GM23338 (cell line): ENCODE measurements around the gene LRP11. TPM values are rescaled to one million over a fixed set of nuclear protein-coding genes. Genes with fewer than 3 reads are reported as not detected.
"Not testable (repeated sequence)": the region's sequence is repeated elsewhere in the genome, so short reads cannot be mapped to it uniquely, and the experiment has no call there.

Experiments used
- ATAC-seq: fragments of 200-7000 bp; cut with Tn5 transposase; 3 replicates; pipeline ENCODE4 v1.9.1; 2020
- DNase-seq: peaks from one replicate; pipeline ENCODE4 v3.0.0-alpha.2; 2015; ENCODE audit warnings: low spot score
- H2AFZ ChIP-seq: fragments of 200-600 bp; sonication (generic); 2 replicates; pipeline ENCODE4 v1.8.0; 2016; ENCODE audit warnings: antibody characterized with exemption, mild to moderate bottlenecking, moderate library complexity
- H3F3A ChIP-seq: fragments of 200-600 bp; sonication (generic); replicated peaks from 2 replicates; pipeline ENCODE4 v1.8.0; 2017; ENCODE audit warnings: antibody characterized with exemption, mixed run types, low read depth
- H3K27ac ChIP-seq: fragments of 200-600 bp; sonication (generic); 2 replicates; pipeline ENCODE4 v1.6.1; 2016; ENCODE audit warnings: low read depth
- H3K27me3 ChIP-seq: fragments of 200-600 bp; sonication (generic); 2 replicates; pipeline ENCODE4 v1.8.0; 2016; ENCODE audit warnings: mild to moderate bottlenecking, mixed run types, moderate library complexity; ENCODE audit not compliant: insufficient read depth
- H3K36me3 ChIP-seq: fragments of 200-600 bp; sonication (generic); 2 replicates; pipeline ENCODE4 v1.8.0; 2016; ENCODE audit warnings: mild to moderate bottlenecking; ENCODE audit not compliant: insufficient read depth
- H3K4me1 ChIP-seq: fragments of 200-600 bp; sonication (generic); 2 replicates; pipeline ENCODE4 v1.8.0; 2016; ENCODE audit warnings: mild to moderate bottlenecking, moderate library complexity; ENCODE audit not compliant: insufficient read depth
- H3K4me2 ChIP-seq: fragments of 200-600 bp; sonication (generic); 2 replicates; pipeline ENCODE4 v1.7.1; 2017; ENCODE audit warnings: mixed run types
- H3K4me3 ChIP-seq: fragments of 200-600 bp; sonication (generic); 2 replicates; pipeline ENCODE4 v1.6.1; 2016; ENCODE audit warnings: mixed run types
- H3K79me2 ChIP-seq: fragments of 200-600 bp; sonication (generic); replicated peaks from 2 replicates; pipeline ENCODE4 v1.8.0; 2017; ENCODE audit warnings: mild to moderate bottlenecking; ENCODE audit not compliant: insufficient read depth
- H3K9me2 ChIP-seq: fragments of 200-600 bp; sonication (generic); 2 replicates; pipeline ENCODE4 v1.8.0; 2017; ENCODE audit not compliant: insufficient read depth
- H4K20me1 ChIP-seq: fragments of 200-600 bp; sonication (generic); replicated peaks from 2 replicates; pipeline ENCODE4 v1.8.0; 2017; ENCODE audit warnings: mild to moderate bottlenecking; ENCODE audit not compliant: insufficient read depth
- H3K27ac Mint-ChIP-seq: 2 replicates; pipeline ENCODE4 v1.8.0; 2020; ENCODE audit warnings: inconsistent platforms, mild to moderate bottlenecking, moderate library complexity, mixed read lengths
- H3K27me3 Mint-ChIP-seq: 3 replicates; pipeline ENCODE4 v1.8.0; 2022; ENCODE audit warnings: low read depth, mild to moderate bottlenecking, moderate library complexity, mixed read lengths, inconsistent platforms; ENCODE audit not compliant: insufficient read depth, poor library complexity
- H3K36me3 Mint-ChIP-seq: 3 replicates; pipeline ENCODE4 v1.8.0; 2021; ENCODE audit warnings: low read depth, mild to moderate bottlenecking, inconsistent platforms, moderate library complexity, mixed read lengths
- H3K4me1 Mint-ChIP-seq: 3 replicates; pipeline ENCODE4 v1.8.0; 2020; ENCODE audit warnings: mild to moderate bottlenecking, inconsistent platforms, mixed read lengths
- H3K4me3 Mint-ChIP-seq: 3 replicates; pipeline ENCODE4 v1.8.0; 2021; ENCODE audit warnings: moderate library complexity, mild to moderate bottlenecking, inconsistent platforms, mixed read lengths
- H3K9me3 Mint-ChIP-seq: 3 replicates; pipeline ENCODE4 v1.8.0; 2020; ENCODE audit warnings: moderate library complexity, mild to moderate bottlenecking, inconsistent platforms, mixed read lengths
- CREB1 ChIP-seq: fragments of 250-450 bp; sonication (Bioruptor Pico); IDR thresholded peaks from 2 replicates; pipeline ENCODE4 v1.5.0; 2020; ENCODE audit warnings: low read depth, mild to moderate bottlenecking, moderate library complexity
- EZH2phosphoT487 ChIP-seq: fragments of 200-600 bp; sonication (generic); IDR thresholded peaks from one replicate; pipeline ENCODE4 v1.8.1; 2018; ENCODE audit warnings: antibody characterized with exemption; ENCODE audit not compliant: unreplicated experiment
- JUNB ChIP-seq: IDR thresholded peaks from one replicate; pipeline ENCODE4 v1.6.1; 2016; ENCODE audit warnings: antibody characterized with exemption; ENCODE audit not compliant: unreplicated experiment
- NANOG ChIP-seq: IDR thresholded peaks from 2 replicates; pipeline ENCODE4 v1.6.1; 2016; ENCODE audit warnings: antibody characterized with exemption, borderline replicate concordance
- POLR2AphosphoS5 ChIP-seq: IDR thresholded peaks from 2 replicates; pipeline ENCODE4 v1.6.1; 2016; ENCODE audit warnings: antibody characterized with exemption, low read depth
- STAT1 ChIP-seq: IDR thresholded peaks from one replicate; pipeline ENCODE4 v1.6.1; 2016; ENCODE audit warnings: antibody characterized with exemption; ENCODE audit not compliant: unreplicated experiment
- ZNF114 ChIP-seq: fragments of 250-450 bp; sonication (Bioruptor Pico); IDR thresholded peaks from 2 replicates; pipeline ENCODE4 v1.5.0; 2020; ENCODE audit warnings: mild to moderate bottlenecking, moderate library complexity
- polyA plus RNA-seq: library from polyadenylated mRNA; unstranded; fragments of >200 nt; fragmentation: Nextera tagmentation; extraction: Ambion mirVana; gene quantifications from 2 replicates; pipeline ENCODE4 v1.2.1, GENCODE V29; 2016
- total RNA-seq: library from RNA; depleted of rRNA; stranded (reverse); fragments of >200 nt; shearing (Covaris generic); gene quantifications from 2 replicates; pipeline ENCODE4 v1.2.3, GENCODE V29; 2014
- TF ChIP-seq, protein P1 (sequence below), 2 experiments: fragments of 200-600 bp in 1 of 2; sonication (generic) in 1 of 2; conservative IDR thresholded peaks; 2 replicates each; pipeline versions ENCODE4 v1.5.1 to v1.6.1; 2016 to 2017; ENCODE audit warnings: antibody characterized with exemption in 2 of 2, low read depth in 2 of 2, mild to moderate bottlenecking in 2 of 2, moderate library complexity in 1 of 2
- TF ChIP-seq, protein P2 (sequence below): fragments of 250-450 bp; sonication (Bioruptor Pico); IDR thresholded peaks from 2 replicates; pipeline ENCODE4 v1.5.0; 2020; ENCODE audit warnings: mild to moderate bottlenecking, moderate library complexity
- TF ChIP-seq, protein P3 (sequence below): IDR thresholded peaks from 2 replicates; pipeline ENCODE4 v1.6.1; 2016; ENCODE audit warnings: antibody characterized with exemption
- TF ChIP-seq, protein P4 (sequence below): IDR thresholded peaks from one replicate; pipeline ENCODE4 v1.6.1; 2018; ENCODE audit warnings: antibody characterized with exemption; ENCODE audit not compliant: unreplicated experiment

The LRP11 gene
- total and polyA plus RNA-seq, 2 experiments from 2014 or later = 10.8 to 37.1 TPM

DNA sequence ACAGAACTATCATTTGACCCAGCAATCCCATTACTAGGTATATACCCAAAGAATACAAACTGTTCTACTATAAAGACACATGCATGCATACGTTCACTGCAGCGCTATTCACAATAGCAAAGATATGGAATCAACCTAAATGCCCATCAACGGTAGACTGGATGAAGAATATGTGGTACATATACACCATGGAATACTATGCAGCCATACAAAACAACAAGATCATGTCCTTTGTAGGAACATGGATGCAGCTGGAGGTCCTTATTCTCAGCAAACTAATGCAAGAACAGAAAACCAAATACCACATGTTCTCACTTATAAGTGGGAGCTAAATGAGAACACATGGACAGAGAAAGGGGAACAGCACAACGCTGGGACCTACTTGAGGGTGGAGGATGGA is 15.8 kb downstream of the LRP11 start:
- not testable (repeated sequence) for H3K4me3 ChIP-seq, H3K36me3 Mint-ChIP-seq, ATAC-seq, H2AFZ ChIP-seq, H3K9me2 ChIP-seq, H3K4me1 Mint-ChIP-seq, H3K27me3 Mint-ChIP-seq, H3K9me3 Mint-ChIP-seq, H3K27me3 ChIP-seq, H3K4me2 ChIP-seq, H3K36me3 ChIP-seq, DNase-seq, H3K79me2 ChIP-seq, H3K27ac ChIP-seq, H4K20me1 ChIP-seq, H3F3A ChIP-seq, H3K4me1 ChIP-seq, H3K27ac Mint-ChIP-seq, H3K4me3 Mint-ChIP-seq

DNA sequence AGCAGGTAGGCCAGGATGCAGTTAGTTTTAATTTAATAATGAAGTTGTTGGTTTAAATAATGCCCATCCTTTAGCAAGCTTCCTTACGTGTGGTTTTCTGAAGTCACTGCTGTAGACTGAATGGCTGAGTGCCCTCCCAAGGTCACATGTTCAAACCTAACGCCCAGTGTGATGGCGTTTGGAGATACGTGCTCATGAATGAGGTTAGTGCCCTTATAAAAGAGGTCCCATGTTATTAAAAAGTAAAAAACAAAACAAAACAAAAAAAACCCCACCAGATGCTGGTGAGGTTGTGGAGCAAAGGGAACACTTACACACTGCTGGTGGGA is 16.3 kb downstream of the LRP11 start:
- Histone ChIP-seq H3K4me1 (no peaks in the 10 kb centered on the region), H3F3A (no peaks in the 10 kb centered on the region), H4K20me1 (no peaks in the 10 kb centered on the region; the same call in 1 of the 2 replicates), H3K27me3 (no peaks in the 10 kb centered on the region), H3K36me3 (no peaks in the 10 kb centered on the region), H3K9me2 (no peaks in the 10 kb centered on the region), H2AFZ (no peak overlapping the region), H3K4me3 (no peak overlapping the region), H3K27ac (no peak overlapping the region), H3K4me2 (no peak overlapping the region), H3K79me2 (no peaks in the 10 kb centered on the region)
- H3K27me3 Mint-ChIP-seq = peaks cover 6% of the 10 kb centered on the region
- no peaks in the 10 kb centered on the region; the same call in 2 of the 3 replicates for H3K36me3 Mint-ChIP-seq
- H3K4me3 Mint-ChIP-seq = no peak overlapping the region
- ATAC-seq (no peak), DNase-seq (no peak)
- H3K4me1 Mint-ChIP-seq = no peaks in the 10 kb centered on the region; the same call in 2 of the 3 replicates
- H3K9me3 Mint-ChIP-seq = no peaks in the 10 kb centered on the region
- H3K27ac Mint-ChIP-seq = no peak overlapping the region
- TF ChIP-seq, protein P1, sequence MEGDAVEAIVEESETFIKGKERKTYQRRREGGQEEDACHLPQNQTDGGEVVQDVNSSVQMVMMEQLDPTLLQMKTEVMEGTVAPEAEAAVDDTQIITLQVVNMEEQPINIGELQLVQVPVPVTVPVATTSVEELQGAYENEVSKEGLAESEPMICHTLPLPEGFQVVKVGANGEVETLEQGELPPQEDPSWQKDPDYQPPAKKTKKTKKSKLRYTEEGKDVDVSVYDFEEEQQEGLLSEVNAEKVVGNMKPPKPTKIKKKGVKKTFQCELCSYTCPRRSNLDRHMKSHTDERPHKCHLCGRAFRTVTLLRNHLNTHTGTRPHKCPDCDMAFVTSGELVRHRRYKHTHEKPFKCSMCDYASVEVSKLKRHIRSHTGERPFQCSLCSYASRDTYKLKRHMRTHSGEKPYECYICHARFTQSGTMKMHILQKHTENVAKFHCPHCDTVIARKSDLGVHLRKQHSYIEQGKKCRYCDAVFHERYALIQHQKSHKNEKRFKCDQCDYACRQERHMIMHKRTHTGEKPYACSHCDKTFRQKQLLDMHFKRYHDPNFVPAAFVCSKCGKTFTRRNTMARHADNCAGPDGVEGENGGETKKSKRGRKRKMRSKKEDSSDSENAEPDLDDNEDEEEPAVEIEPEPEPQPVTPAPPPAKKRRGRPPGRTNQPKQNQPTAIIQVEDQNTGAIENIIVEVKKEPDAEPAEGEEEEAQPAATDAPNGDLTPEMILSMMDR (conservative IDR thresholded peaks at IDR 0.05; ENCODE audit: low read depth in 2 of 2) = no peak
- TF ChIP-seq JUNB = no peak
- no peak for TF ChIP-seq STAT1
- TF ChIP-seq NANOG = no peak
- TF ChIP-seq, protein P2, sequence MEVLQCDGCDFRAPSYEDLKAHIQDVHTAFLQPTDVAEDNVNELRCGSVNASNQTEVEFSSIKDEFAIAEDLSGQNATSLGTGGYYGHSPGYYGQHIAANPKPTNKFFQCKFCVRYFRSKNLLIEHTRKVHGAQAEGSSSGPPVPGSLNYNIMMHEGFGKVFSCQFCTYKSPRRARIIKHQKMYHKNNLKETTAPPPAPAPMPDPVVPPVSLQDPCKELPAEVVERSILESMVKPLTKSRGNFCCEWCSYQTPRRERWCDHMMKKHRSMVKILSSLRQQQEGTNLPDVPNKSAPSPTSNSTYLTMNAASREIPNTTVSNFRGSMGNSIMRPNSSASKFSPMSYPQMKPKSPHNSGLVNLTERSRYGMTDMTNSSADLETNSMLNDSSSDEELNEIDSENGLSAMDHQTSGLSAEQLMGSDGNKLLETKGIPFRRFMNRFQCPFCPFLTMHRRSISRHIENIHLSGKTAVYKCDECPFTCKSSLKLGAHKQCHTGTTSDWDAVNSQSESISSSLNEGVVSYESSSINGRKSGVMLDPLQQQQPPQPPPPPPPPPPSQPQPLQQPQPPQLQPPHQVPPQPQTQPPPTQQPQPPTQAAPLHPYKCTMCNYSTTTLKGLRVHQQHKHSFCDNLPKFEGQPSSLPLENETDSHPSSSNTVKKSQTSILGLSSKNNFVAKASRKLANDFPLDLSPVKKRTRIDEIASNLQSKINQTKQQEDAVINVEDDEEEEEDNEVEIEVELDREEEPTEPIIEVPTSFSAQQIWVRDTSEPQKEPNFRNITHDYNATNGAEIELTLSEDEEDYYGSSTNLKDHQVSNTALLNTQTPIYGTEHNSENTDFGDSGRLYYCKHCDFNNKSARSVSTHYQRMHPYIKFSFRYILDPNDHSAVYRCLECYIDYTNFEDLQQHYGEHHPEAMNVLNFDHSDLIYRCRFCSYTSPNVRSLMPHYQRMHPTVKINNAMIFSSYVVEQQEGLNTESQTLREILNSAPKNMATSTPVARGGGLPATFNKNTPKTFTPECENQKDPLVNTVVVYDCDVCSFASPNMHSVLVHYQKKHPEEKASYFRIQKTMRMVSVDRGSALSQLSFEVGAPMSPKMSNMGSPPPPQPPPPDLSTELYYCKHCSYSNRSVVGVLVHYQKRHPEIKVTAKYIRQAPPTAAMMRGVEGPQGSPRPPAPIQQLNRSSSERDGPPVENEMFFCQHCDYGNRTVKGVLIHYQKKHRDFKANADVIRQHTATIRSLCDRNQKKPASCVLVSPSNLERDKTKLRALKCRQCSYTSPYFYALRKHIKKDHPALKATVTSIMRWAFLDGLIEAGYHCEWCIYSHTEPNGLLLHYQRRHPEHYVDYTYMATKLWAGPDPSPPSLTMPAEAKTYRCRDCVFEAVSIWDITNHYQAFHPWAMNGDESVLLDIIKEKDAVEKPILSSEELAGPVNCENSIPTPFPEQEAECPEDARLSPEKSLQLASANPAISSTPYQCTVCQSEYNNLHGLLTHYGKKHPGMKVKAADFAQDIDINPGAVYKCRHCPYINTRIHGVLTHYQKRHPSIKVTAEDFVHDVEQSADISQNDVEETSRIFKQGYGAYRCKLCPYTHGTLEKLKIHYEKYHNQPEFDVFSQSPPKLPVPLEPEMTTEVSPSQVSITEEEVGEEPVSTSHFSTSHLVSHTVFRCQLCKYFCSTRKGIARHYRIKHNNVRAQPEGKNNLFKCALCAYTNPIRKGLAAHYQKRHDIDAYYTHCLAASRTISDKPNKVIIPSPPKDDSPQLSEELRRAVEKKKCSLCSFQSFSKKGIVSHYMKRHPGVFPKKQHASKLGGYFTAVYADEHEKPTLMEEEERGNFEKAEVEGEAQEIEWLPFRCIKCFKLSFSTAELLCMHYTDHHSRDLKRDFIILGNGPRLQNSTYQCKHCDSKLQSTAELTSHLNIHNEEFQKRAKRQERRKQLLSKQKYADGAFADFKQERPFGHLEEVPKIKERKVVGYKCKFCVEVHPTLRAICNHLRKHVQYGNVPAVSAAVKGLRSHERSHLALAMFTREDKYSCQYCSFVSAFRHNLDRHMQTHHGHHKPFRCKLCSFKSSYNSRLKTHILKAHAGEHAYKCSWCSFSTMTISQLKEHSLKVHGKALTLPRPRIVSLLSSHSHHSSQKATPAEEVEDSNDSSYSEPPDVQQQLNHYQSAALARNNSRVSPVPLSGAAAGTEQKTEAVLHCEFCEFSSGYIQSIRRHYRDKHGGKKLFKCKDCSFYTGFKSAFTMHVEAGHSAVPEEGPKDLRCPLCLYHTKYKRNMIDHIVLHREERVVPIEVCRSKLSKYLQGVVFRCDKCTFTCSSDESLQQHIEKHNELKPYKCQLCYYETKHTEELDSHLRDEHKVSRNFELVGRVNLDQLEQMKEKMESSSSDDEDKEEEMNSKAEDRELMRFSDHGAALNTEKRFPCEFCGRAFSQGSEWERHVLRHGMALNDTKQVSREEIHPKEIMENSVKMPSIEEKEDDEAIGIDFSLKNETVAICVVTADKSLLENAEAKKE (CRISPR knock-in tag) = no peak
- no peak for TF ChIP-seq ZNF114 (CRISPR knock-in tag)
- TF ChIP-seq, protein P3, sequence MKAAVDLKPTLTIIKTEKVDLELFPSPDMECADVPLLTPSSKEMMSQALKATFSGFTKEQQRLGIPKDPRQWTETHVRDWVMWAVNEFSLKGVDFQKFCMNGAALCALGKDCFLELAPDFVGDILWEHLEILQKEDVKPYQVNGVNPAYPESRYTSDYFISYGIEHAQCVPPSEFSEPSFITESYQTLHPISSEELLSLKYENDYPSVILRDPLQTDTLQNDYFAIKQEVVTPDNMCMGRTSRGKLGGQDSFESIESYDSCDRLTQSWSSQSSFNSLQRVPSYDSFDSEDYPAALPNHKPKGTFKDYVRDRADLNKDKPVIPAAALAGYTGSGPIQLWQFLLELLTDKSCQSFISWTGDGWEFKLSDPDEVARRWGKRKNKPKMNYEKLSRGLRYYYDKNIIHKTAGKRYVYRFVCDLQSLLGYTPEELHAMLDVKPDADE = no peak
- TF ChIP-seq POLR2AphosphoS5 = no peak
- TF ChIP-seq, protein P4, sequence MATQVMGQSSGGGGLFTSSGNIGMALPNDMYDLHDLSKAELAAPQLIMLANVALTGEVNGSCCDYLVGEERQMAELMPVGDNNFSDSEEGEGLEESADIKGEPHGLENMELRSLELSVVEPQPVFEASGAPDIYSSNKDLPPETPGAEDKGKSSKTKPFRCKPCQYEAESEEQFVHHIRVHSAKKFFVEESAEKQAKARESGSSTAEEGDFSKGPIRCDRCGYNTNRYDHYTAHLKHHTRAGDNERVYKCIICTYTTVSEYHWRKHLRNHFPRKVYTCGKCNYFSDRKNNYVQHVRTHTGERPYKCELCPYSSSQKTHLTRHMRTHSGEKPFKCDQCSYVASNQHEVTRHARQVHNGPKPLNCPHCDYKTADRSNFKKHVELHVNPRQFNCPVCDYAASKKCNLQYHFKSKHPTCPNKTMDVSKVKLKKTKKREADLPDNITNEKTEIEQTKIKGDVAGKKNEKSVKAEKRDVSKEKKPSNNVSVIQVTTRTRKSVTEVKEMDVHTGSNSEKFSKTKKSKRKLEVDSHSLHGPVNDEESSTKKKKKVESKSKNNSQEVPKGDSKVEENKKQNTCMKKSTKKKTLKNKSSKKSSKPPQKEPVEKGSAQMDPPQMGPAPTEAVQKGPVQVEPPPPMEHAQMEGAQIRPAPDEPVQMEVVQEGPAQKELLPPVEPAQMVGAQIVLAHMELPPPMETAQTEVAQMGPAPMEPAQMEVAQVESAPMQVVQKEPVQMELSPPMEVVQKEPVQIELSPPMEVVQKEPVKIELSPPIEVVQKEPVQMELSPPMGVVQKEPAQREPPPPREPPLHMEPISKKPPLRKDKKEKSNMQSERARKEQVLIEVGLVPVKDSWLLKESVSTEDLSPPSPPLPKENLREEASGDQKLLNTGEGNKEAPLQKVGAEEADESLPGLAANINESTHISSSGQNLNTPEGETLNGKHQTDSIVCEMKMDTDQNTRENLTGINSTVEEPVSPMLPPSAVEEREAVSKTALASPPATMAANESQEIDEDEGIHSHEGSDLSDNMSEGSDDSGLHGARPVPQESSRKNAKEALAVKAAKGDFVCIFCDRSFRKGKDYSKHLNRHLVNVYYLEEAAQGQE = no peak
- TF ChIP-seq CREB1 (CRISPR knock-in tag) = no peak
- TF ChIP-seq EZH2phosphoT487 = no peak
